ENCODE results near the gene OGDH.

GRCh38 chr7:44618753-44619152, 12.3 kb downstream of the OGDH start:
- TF ChIP-seq GATA2 (IDR thresholded peaks at IDR 0.05; ENCODE audit: low read depth, low read length) (no peak), GATA3 (IDR thresholded peaks at IDR 0.05; ENCODE audit: low read depth, low read length) (no peak)
